Activated effector memory CD4-positive, alpha-beta T cell treated with anti-CD3 and anti-CD28 coated beads, Interleukin-2, amount 50 U/mL, for 16 hours (primary cell): ENCODE measurements around the gene ZNF835.
"Not testable (repeated sequence)": the region's sequence is repeated elsewhere in the genome, so short reads cannot be mapped to it uniquely, and the experiment has no call there.

Experiments
- DNase-seq: peaks from one replicate; pipeline ENCODE4 v3.0.0-alpha.2; 2020

Gene ZNF835

GRCh38 chr19:56671613-56671994 lies at the start of gene ZNF835:
ZNF835 (minus strand) TSS chr19:56671757; CDS start chr19:56665198, 6,559 bp downstream.
- peak; percentile 92 for DNase-seq

DNA sequence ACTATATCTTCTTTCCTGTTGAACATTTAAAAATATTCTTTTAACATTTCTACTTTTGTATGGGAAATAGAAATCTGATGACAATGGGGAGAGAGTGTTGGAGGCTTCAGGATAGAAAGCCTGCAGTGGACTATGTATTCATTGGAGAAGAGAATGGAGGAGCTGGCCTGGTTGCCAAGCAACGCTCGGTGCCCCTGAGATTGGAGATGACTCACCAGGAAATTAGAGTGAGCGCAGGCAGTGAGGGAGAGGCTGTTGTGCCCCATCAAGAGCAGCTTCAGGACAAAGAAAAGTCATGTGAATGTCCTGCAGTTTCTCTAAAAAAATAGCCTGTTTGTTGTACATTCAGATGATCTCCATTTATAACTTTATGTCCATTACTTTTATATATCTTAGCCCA lies 48.7 kb upstream of the ZNF835 start:
- DNase-seq, result no peak

- DNase-seq, result no peak
These were observed 46.7 kb upstream of the ZNF835 start for GRCh38 chr19:56718231-56718630.

DNA sequence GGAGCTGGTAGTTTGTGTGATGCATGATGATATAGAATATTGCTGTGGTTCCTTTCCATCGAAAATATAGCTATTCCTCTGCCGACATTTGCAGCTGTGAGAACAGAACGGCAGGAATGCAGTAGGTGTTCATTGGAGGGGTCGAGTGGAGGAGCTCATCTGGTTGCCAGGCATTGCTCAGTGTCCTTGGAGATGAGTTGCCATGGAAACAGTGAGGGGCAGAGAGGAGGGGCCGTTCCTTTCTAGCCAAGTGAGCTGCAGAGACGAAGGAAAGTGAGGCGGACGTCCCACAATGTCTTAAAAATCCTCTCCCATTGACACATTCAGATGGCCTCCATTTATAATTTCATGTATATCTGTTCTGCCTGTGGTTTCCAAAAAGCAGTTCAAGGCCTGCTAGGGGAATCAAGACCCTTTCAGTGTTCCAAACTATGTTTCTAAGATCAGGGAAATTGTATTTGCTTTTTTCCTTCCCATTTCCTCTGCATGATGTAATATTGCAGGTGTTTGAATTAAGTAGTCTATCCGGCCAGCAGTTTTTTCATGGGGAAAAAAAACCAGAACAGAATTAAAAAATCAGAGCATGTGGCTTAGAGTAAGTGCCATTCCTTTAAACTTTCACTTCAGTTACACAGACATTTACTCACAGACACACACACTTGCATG lies 41.2 kb upstream of the ZNF835 start:
- no peak for DNase-seq

GRCh38 chr19:56710437-56710836 lies 38.9 kb upstream of the ZNF835 start:
- no peak for DNase-seq

GRCh38 chr19:56707821-56708220 lies 36.3 kb upstream of the ZNF835 start:
- DNase-seq, result no peak

DNA sequence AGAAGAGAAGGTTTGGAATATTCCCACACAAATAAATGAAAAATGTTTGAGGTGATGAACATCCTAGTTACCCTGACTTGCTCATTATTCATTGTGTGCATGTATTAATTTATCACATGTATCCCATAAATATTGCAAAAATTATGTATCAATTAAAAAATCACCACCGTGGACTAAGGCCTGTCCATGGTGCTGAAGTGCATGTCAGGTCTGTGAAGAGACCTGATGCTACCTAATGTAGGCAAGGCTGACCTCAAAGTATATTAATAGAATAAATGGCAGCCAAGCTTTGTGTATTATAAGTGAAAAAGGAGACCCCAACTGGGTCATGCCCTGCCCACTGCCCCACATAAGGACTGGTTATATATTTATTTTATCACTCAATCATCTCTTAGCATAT lies 34.4 kb upstream of the ZNF835 start:
- no peak for DNase-seq

DNA sequence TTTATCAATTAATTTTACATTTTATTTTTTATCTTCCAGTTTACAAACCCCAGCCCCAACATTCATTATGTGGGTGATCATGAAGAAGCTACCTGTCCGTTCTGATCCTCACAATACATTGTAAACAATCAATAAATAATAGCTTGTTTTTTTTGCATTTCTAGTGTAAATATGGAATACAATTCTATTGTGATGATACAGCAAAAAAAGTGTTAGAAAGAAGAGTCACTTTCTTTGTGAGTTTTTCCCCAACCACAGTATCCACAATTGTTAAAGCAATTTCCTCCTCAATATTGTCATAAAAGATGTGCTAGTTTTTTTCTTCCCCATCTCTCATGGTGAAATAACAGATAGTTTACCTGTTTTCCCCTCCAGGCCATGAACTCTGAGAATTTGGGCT lies 30.3 kb upstream of the ZNF835 start:
- no peak for DNase-seq

- DNase-seq, result no peak
These were observed 28.0 kb upstream of the ZNF835 start for GRCh38 chr19:56699552-56699951.

DNA sequence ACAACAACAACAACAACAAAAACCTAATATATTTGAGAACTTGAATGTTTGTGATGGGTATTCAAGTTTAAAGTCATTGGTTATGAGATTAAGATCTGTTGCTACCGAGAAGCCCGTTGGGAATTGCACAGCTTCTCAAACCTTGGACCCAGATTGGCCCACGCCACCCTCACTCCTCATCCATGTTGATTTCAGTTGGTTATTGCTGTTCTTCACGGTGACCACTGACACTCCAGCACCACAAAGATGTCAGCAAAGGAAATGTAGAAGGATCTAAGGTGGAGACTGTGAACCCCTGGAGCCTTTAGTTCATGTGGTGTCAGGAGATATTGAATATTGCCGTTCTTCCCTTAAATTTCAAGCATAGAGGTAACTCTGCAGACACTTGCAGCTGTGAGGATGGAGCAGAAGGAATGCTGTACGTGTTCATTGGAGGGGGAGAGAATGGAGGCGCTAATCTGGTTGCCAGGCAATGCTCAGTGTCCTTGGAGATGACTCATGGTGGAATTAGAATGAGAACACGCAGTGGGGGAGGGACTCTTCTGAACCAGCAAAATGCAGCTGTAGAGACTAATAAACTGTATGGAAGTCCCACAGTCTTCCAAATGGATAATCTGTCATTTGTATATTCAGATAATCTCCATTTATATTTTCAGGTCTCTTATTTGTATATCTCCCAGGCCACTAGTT lies 20.8 kb upstream of the ZNF835 start:
- DNase-seq, result no peak

DNA sequence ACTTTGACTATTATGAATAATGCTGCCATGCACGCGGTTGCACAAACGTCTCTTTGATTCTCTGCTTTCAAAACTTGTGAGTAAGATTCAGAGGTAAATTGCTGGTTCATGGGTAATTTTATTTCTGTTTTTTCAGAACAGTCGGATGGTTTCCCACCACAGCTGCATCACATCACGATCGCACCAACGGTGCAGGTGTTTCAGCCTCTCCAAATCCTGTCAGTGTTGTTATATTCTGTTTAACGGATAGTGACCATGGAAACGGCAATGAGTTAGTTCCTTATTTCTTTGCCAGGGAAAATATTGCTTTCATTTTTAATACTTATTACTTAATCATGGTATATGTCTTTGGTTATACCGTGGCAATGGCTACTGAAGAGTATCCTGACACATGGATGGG lies 19.1 kb upstream of the ZNF835 start:
- no peak for DNase-seq

GRCh38 chr19:56689198-56689597 lies 17.6 kb upstream of the ZNF835 start:
- no peak for DNase-seq

GRCh38 chr19:56687031-56687430 lies 15.5 kb upstream of the ZNF835 start:
- no peak for DNase-seq

DNA sequence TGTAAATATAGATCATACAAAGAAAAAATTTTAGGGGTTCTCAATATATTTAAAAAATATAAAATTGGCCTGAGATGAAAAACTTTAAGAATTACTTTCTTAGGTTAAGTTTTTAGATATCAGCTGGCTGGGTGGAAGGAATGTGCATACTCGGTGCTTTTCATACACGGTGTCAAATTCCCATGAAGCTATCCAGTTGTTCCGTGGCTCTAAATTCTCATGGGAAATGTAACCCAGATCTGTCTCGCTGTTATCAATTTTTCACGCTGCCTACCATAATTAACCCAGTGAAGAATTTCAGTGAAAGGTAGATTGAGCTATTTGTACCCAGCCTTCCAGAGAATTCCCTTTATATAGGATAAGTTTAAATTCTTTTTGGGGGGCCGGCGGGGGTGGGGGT lies 11.6 kb upstream of the ZNF835 start:
- DNase-seq, result no peak

DNA sequence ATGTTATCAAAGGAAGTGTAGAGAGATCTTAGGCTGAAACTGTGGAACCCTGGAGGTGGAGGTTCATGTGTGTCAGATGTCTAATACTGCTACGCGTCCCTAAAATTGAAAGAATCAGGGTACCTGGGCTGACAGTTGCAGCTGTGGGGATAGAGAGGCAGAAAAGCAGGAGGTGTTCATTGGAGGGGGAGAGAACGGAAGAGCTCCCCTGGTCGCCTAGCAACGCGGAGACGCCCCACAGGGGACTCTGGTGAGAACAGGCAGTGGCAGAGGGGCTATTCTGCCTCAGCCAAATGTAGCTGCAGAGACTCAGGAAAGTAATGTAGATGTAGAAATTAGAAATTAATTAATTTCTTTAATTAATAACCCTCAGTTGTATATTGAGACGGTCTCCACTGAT lies 10.1 kb upstream of the ZNF835 start:
- DNase-seq, result no peak

- no peak for DNase-seq
These were observed 6.6 kb upstream of the ZNF835 start for GRCh38 chr19:56678205-56678604.

DNA sequence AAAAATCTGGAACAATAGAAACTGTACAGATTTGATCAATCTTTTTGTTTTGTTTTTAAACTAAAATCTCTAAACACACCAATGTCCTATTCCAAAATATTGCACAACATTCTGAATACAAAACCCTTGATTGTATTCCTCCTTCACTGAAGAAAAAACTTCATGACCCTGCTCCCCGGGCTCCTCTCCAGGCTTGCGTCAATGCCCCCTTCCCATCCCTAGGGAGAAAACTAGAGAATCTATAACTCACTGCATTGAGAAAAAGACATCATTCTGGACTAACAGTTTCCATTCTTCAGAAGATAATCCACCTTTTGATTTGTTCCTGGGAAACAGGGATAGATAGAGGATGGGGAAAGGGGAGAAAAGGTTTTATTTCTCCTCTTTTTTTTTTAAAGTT lies 1.1 kb upstream of the ZNF835 start:
- DNase-seq, result not testable (repeated sequence)

GRCh38 chr19:56670961-56671612 lies 470 bp downstream of the ZNF835 start:
- DNase-seq, result no peak

DNA sequence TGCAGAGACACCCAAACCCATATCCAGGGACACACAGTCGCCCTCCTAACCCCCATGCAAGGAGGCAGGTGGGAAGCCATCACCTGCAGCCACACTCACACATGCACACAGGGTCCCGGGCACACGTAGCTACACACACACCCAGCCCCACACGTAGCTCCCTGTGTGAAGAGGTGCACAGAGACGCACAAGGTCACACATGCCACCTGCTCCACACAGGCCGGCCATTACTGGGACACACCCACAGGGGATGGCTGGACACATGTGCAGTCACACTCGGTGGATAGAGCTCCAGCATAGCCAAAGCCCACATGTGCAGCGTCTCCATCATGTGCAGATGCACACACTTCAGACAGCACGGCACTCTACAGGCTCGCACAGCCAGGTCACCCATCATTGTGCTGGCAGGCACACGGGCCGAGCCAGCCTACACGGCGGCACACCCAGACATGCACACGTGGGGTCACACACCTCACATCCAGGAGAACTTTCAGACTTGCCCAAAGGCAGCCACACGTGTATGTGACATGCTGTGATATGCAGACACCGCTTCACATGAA lies 1.1 kb downstream of the ZNF835 start:
- DNase-seq, result no peak

DNA sequence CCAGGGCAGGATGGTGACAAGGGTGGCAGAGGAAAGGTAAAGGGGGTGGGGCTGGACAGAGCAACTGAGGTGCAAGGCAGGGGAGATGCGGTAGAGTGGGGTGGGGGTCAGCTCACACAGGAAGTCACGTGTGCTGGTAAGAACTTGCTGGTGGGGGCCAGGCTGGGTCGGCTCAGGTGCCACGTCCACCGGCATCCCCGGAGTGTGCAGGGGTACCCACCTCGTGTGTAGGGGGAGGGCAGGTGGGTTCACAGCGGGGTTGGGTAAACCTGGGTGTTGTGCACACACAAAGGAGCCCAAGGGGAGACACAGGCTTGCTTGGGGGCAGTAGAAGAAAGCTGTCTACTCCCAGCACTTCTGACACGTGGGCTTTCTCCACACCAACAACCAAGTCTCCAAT lies 2.9 kb downstream of the ZNF835 start:
- no peak for DNase-seq

GRCh38 chr19:56667311-56667870 lies 4.2 kb downstream of the ZNF835 start:
- DNase-seq, result no peak

DNA sequence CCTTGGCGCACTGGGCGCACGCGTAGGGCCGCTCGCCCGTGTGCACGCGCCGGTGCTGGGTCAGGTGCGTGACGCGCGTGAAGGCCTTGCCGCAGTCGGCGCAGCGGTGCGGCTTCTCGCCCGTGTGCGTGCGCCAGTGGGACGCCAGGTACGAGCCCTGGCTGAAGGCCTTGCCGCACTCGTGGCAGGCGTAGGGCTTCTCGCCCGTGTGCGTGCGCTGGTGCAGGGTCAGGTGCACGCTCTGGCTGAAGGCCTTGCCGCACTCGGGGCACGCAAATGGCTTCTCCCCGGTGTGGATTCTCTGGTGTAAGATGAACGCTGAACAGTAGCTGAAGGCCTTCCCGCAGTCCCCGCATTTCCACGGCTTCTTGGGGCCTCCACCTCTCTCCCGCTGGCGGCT lies 7.0 kb downstream of the ZNF835 start:
- no peak for DNase-seq

DNA sequence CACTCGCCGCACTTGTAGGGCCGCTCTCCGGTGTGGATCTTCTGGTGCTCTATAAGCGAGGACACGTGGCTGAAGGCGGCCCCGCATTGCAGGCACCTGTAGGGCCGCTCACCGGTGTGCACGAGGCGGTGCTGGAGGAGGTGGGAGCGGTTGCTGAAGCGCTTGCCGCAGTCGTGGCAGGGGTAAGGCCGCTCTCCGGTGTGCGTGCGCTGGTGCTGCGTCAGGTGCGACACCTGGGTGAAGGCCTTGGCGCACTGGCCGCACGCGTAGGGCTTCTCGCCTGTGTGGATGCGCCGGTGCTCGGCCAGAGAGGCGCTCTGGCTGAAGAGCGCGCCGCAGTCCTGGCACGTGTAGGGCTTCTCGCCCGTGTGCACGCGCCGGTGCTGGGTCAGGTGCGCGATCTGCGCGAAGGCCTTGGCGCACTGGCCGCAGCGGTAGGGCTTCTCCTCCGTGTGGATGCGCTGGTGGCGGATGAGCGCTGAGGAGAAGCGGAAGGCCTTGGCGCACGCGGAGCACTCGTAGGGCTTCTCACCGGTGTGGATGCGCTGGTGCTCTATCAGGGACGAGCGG lies 7.5 kb downstream of the ZNF835 start:
- DNase-seq, result no peak
